HG02759 (cell line): ENCODE results near the gene PSMC3IP.
A peak's percentile ranks its signal among the peaks of the same experiment; 100 is the strongest.
"Not testable (repeated sequence)": the region's sequence is repeated elsewhere in the genome, so short reads cannot be mapped to it uniquely, and the experiment has no call there.

Experiments
- ATAC-seq: cut with Tn5 transposase; IDR thresholded peaks from one replicate; pipeline ENCODE4 v1.9.1; 2021; ENCODE audit warnings: mild to moderate bottlenecking, moderate library complexity; ENCODE audit not compliant: unreplicated experiment

The PSMC3IP gene

DNA sequence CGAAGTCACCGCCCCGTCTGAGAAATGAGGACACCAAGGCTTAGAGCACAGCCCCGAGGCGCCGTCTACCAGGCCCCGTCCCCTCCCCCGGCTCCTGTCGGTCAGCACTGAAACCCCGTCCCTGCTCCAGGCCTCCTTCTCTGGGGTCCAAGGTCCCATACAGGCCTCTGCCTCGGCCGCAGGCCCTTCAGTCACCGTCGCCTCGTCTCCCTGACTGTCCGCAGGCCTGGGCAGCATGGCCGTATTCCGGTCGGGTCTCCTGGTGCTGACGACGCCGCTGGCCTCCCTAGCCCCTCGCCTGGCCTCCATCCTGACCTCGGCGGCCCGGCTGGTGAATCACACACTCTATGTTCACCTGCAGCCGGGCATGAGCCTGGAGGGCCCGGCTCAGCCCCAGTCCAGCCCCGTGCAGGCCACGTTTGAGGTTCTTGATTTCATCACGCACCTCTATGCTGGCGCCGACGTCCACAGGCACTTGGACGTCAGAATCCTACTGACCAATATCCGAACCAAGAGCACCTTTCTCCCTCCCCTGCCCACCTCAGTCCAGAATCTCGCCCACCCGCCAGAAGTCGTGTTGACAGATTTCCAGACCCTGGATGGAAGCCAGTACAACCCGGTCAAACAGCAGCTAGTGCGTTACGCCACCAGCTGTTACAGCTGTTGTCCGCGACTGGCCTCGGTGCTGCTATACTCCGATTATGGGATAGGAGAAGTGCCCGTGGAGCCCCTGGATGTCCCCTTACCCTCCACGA lies 15.0 kb downstream of the PSMC3IP start:
- peak; percentile 1 for ATAC-seq

DNA sequence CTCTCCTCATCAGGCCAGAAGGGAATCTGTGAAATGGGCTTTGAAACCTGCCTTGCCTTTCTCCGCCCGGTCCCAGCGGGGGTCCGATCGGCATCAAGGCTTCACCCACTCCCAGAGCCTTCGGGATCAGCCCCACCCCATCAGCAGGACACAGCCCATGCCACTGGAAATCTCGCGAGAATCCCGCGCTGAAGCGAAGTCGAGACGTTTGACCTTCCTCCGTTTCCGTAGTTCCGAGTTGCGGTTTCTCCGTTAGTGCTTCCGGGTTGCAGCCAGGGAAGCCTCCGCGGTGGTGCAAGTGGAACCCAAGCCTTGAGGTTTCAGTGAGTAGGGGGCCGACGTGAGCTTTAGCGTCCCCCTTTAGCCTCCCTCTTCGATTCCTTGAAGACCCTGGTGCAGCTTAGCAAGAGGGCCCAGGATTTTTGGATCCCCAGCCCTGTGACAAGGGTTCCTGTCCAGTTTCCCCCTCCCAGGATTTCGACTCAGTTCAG lies 15.6 kb downstream of the PSMC3IP start, which contains the start of gene COASY:
COASY (plus strand) TSS at position 252 of the 491 bp plus-strand sequence. CDS start 475 bp downstream, outside the sequence.
- peak; percentile 49 for ATAC-seq

DNA sequence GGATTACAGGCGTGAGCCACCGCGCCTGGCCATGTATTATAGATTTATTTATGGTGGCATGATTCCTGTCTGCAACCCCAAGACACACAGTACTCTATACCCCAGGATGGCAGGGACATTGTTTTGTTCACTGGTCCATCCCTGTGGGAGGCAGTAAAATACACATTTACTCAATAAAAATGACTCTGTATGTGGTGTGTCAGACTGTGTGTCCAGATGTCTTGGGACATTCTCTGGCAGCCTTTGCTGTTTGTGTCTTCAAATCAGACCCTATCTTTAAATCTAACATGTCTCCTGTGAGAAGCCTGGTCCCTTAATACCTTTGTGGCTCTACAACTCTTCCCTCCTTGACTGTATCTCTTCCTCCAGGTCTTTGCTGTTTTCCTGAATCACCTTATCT lies 17.3 kb downstream of the PSMC3IP start:
- no peak for ATAC-seq

DNA sequence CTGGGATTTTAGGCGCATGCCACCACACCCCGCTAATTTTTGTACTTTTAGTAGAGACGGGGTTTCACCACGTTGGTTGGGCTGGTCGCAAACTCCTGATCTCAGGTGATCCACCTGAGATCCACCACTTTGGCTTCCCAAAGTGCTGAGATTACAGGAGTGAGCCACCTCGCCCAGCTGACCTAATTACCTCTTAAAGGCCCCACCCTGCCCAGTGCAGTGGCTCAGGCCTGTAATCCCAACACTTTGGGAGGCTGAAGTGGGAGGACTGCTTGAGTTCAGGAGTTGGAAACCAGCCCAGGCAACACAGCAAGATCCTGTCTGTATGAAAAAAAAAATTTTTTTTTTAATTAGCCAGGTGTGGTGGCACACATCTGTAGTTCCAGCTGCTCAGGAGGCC lies 18.5 kb downstream of the PSMC3IP start:
- no peak for ATAC-seq

DNA sequence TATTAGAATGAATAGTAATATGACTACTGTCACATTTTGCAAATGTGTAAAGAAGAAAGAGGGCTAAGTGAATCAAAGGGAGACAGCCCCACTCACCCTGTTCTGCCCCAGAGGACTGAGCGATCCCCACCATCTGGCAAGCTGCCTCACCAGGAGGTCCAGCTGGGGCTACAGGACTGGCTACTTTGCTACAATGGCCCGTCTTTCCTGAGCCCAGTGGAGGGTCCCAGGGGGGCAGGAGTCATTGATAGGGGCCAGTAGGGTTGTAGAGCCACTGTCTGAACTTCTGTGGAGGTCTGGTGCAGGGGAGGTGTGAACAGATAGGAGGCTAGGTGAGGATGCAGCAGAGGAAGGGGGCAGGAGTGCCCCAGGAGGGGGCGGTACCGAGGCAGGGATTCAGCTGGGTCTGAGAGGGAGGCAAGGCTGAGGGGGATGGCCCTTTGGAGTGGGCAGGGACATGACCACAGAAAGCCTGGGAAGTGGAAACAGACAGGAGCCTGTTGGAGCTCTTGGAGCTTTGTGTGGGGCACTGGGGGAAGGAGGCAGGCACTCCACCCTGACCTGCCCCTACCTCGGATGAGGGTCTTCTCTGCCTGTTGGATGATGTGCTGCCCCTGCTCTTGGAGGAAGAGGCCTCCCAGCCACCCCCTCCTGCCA lies 21.4 kb downstream of the PSMC3IP start:
- ATAC-seq, result not testable (repeated sequence)

DNA sequence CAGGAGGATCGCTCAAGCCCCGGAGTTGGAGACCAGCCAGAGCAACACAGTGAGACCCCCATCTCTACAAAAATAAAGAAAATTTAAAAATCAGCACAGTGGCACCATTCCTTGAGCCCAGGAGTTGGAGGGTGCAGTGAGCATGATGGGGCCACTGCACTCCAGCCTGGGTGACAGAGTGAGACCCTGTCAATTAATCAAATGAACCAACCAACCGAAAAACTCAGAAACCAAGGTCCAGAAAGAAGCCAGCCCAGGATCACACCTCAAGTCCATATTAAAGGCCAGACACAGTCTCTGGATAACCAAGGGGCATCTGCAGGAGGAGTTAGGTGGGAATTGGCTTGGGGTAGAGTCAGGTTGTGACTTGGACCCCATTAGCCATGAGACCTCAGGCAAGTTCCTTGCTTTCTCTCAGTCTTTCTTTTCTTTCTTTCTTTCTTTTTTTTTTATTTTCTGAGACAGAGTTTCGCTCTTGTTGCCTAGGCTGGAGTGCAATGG lies 22.4 kb downstream of the PSMC3IP start:
- ATAC-seq, result peak; percentile 6

DNA sequence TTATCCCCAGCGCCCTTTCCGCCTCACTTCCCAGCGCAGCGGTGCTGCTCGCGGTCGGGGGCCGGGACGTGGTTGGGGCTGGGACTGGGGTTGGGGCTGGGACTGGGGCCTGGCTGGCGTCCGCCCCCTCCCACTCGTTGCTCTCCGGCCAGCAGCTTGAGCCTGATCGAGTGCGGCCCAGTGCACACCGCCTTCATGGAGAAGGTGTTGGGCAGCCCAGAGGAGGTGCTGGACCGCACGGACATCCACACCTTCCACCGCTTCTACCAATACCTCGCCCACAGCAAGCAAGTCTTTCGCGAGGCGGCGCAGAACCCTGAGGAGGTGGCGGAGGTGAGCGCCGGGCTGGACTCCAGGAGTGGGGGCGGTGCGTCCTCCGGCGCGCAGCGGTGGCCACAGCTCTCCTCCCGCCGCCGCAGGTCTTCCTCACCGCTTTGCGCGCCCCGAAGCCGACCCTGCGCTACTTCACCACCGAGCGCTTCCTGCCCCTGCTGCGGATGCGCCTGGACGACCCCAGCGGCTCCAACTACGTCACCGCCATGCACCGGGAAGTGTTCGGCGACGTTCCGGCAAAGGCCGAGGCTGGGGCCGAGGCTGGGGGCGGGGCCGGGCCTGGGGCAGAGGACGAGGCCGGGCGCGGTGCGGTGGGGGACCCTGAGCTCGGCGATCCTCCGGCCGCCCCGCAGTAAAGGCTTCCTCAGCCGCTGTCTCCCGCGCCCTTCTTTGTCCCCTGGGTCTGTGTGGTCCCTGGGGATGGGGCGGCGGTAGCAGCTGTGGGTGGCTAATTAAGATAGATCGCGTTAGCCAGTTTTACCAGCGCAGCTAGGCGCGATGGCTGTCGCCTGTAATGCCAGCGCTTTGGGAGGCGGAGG lies 23.0 kb downstream of the PSMC3IP start:
- peak; percentile 87 for ATAC-seq

DNA sequence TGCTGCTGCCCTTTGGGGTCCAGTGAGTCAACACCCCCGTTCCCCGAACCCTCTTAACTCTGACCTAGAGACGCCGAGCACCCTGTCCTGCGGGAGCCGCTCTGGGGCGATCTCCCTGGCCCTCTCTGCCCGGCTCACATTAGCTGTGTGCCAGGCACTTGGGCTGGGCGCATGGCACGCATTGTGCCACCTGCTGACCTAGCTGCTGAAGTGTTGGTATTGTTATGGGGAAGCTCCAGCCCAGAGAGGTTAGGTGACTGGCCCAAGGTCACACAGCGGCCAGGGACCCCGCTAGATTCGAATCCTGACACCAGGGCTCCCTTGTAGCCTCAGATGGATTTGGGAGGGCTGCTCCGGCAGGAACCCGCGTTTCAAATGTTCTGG lies 23.7 kb downstream of the PSMC3IP start:
- no peak for ATAC-seq

DNA sequence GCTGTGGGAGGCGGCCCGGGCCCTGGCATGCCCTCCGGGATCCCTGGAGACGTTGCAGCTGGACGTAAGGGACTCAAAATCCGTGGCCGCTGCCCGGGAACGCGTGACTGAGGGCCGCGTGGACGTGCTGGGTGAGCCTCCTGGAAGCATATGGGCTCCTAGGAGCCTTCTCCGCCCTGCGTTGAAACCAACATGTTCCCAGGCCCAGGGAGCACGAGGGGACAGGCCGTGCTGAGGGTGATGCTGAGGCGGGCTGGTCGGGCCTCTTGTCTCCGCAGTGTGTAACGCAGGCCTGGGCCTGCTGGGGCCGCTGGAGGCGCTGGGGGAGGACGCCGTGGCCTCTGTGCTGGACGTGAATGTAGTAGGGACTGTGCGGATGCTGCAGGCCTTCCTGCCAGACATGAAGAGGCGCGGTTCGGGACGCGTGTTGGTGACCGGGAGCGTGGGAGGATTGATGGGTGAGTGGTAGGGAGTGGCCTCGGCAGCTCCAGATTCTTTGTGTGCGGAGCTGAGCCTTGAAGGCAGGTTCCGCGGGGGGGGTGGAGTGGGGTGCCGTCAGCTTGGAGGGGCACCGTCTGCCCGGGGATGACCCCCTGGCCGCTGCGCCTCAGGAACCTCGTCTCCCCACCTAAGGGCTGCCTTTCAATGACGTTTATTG lies 24.2 kb downstream of the PSMC3IP start:
- ATAC-seq, result no peak

DNA sequence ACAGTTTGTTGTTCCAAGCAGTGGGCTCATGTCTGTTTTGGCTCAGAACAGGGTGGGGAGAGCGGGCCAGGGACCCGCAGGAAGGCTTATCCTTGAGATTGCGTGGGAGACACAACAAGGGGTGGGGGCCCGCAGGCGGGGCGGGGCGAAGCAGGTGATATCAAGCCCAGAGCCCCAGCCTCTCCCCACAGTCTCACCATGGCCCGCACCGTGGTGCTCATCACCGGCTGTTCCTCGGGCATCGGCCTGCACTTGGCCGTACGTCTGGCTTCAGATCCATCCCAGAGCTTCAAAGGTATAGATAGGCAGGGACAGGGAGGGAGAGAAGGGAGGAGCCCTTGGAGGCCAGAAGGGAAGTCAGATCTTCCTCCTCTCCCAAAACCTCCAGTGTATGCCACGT lies 24.8 kb downstream of the PSMC3IP start, which contains the start of gene HSD17B1:
HSD17B1 (plus strand) TSS at position 188 of the 400 bp plus-strand sequence; CDS start at position 199, 11 bp downstream.
- not testable (repeated sequence) for ATAC-seq

DNA sequence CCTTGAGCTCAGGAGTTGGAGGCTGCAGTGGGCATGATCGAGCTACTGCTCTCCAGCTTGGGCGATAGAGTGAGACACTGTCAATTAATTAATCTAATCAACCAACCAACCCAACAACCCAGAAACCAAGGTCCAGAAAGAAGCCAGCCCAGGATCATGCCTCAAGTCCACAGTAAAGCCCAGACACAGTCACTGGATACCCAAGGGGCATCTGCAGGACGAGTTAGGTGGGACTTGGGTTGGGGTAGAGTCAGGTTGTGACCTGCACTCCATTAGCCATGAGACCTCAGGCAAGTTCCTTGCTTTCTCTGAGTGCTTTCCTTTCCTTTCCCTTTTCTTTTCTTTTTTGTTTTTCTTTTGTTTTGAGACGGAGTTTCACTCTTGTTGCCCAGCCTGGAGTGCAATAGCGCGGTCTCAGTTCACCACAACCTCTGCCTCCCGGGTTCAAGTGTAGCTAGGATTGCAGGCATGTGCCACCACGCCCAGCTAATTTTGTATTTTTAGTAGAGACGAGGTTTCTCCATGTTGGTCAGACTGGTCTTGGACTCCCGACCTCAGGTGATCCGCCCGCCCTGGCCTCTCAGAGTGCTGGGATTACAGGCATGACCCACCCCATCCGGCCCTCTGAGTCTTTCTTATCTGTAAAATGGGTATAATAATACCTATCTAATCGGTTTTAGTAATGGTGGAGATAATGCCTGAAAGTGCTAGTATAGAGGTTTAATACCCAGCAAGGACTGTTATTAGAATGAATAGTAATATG lies 28.4 kb downstream of the PSMC3IP start:
- no peak for ATAC-seq

DNA sequence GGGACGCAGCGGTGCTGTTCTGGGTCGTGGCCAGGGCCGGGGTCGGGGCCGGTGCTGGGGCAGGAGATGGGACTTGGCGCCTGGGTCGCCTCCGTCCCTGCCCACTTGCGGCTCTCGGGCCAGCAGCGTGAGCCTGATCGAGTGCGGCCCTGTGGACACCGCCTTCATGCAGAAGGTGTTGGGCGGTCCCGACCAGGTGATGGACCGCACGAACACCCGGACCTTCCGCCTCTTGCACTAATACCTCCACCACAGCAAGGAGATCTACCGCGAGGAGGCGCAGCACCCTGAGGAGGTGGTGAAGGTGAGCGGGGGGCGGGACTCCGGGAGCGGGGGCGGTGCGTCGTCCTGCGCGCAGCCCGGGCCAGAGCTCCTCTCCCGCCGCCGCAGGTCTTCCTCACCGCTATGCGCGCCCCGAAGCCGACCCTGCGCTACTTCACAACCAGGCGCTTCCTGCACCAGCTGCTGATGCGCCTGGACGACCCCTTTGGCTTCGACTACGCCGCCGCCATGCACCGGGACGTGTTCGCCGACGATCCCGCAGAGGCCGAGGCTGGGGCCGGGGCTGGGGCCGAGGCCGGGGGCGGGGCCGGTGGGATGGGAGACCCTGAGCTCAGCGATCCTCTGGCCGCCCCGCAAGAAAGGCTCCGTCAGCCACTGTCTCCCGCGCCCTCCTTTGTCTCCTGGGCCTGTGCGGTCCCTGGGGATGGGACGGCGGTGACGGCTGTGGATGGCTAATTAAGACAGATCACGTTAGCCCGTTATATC lies 29.3 kb downstream of the PSMC3IP start:
- ATAC-seq, result peak; percentile 73

DNA sequence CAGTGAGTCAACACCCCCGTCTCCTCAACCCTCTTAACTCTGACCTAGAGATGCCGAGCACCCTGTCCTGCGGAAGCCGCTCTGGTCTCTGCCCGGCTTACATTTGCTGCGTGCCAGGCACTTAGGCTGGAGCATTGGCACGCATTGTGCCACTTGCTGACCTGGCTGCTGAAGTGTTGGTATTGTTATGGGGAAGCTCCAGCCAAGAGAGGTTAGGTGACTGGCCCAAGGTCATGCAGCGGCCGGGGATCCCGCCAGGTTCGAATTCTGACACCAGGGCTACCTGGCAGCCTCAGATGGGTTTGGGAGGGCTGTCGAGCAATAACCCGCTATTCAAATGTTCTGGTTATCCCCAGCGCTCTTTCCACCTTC lies 29.8 kb downstream of the PSMC3IP start:
- ATAC-seq, result no peak

DNA sequence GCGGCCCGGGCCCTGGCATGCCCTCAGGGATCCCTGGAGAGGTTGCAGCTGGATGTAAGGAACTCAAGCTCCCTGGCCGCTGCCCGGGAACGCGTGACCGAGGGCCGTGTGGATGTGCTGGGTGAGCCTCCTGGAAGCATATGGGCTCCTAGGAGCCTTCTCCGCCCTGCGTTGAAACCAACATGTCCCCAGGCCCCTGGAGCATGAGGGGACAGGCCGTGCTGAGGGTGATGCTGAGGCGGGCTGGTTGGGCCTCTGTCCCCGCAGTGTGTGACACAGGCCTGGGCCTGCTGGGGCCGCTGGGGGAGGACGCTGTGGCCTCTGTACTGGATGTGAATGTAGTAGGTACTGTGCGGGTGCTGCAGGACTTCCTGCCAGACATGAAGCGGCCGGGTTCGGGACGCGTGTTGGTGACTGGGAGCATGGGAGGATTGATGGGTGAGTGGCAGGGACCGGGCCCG lies 30.5 kb downstream of the PSMC3IP start:
- ATAC-seq, result no peak

DNA sequence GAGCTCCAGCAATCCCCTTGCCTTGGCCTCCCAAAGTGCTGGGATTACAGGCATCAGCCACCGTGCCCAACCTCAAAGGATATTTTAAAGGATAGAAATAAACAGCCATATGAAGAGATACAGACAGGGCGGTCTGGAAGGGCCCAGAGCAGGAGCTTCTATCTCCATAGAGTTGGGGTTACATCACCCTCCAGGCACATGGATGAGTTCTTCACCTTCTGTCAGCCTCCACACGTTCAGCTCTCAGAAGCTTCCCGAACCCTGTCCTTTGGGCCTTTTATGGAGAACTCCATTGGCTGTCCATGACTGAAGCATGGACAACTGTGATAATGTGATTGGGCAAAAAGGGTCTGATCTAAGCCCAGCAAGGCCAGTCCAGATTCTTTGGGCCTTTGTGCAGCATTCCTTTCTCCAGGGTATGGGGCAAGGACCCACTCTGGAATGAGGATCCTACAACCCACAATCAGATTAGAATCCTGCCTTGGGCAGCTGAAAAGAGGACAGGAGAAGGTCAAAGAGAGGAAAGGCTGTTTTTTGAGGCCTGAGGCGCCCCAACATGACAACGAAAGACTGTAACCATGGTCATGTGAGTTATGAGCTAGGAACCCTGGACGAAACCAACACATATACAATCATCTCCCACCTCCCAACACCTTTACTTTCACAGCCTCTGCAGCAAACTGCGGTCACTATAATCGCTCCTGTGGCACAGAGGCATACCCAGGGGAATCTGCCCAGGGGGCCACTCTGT lies 31.6 kb downstream of the PSMC3IP start:
- ATAC-seq, result not testable (repeated sequence)

DNA sequence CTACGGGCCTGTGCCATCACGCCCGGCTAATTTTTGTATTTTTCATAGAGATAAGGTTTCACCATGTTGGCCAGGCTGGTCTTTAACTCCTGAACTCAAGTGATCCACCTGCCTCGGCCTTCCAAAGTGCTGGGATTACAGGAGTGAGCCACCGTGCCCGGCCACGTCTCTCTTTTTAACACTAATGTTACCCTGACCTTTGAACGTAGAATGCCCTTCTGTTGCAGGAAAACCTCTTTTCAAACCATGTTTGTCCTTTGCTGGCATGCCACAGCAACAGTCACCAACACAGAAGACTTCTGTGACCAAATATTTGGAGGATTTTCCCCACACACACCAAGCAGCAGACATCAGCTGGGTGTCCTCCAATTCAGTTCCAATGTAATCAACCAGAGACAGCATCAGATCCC lies 32.6 kb downstream of the PSMC3IP start:
- ATAC-seq, result no peak

DNA sequence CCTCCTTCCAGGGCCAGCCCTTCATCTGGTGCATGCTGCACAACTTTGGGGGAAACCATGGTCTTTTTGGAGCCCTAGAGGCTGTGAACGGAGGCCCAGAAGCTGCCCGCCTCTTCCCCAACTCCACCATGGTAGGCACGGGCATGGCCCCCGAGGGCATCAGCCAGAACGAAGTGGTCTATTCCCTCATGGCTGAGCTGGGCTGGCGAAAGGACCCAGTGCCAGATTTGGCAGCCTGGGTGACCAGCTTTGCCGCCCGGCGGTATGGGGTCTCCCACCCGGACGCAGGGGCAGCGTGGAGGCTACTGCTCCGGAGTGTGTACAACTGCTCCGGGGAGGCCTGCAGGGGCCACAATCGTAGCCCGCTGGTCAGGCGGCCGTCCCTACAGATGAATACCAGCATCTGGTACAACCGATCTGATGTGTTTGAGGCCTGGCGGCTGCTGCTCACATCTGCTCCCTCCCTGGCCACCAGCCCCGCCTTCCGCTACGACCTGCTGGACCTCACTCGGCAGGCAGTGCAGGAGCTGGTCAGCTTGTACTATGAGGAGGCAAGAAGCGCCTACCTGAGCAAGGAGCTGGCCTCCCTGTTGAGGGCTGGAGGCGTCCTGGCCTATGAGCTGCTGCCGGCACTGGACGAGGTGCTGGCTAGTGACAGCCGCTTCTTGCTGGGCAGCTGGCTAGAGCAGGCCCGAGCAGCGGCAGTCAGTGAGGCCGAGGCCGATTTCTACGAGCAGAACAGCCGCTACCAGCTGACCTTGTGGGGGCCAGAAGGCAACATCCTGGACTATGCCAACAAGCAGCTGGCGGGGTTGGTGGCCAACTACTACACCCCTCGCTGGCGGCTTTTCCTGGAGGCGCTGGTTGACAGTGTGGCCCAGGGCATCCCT lies 34.1 kb downstream of the PSMC3IP start:
- ATAC-seq, result no peak
